DOHH2 (cell line): ENCODE measurements around the gene CARD14.

Experiments used
- H3F3A ChIP-seq: fragments of 200-600 bp; sonication (generic), shearing (Covaris generic); 2 replicates; pipeline ENCODE4 v1.6.0; 2016; ENCODE audit warnings: antibody characterized with exemption, mild to moderate bottlenecking; ENCODE audit not compliant: control insufficient read depth, insufficient read depth
- H3K27ac ChIP-seq: fragments of 200-600 bp; sonication (generic); 2 replicates; pipeline ENCODE4 v1.5.1; 2014; ENCODE audit warnings: low read depth, mild to moderate bottlenecking, low read length, moderate library complexity
- H3K27me3 ChIP-seq: fragments of 200-600 bp; sonication (generic); 2 replicates; pipeline ENCODE4 v1.6.1; 2014; ENCODE audit warnings: mild to moderate bottlenecking, low read length, mixed read lengths; ENCODE audit not compliant: control insufficient read depth
- H3K36me3 ChIP-seq: fragments of 200-600 bp; sonication (generic); 2 replicates; pipeline ENCODE4 v1.6.1; 2014; ENCODE audit warnings: mild to moderate bottlenecking, low read length, moderate library complexity, mixed read lengths; ENCODE audit not compliant: control insufficient read depth
- H3K4me1 ChIP-seq: fragments of 200-600 bp; sonication (generic); 2 replicates; pipeline ENCODE4 v1.6.1; 2014; ENCODE audit warnings: mild to moderate bottlenecking, low read length, mixed read lengths; ENCODE audit not compliant: control insufficient read depth
- H3K4me2 ChIP-seq: fragments of 200-600 bp; sonication (generic); 2 replicates; pipeline ENCODE4 v1.6.0; 2014; ENCODE audit warnings: mild to moderate bottlenecking, low read length, moderate library complexity
- H3K4me3 ChIP-seq: fragments of 200-600 bp; sonication (generic); 2 replicates; pipeline ENCODE4 v1.5.1; 2014; ENCODE audit warnings: mild to moderate bottlenecking, low read length, mixed read lengths
- H3K79me2 ChIP-seq: fragments of 200-600 bp; sonication (generic); 2 replicates; pipeline ENCODE4 v1.6.1; 2014; ENCODE audit warnings: mild to moderate bottlenecking, low read length, mixed read lengths; ENCODE audit not compliant: control insufficient read depth
- H3K9me2 ChIP-seq: fragments of 200-600 bp; sonication (generic); replicated peaks from 2 replicates; pipeline ENCODE4 v1.6.1; 2014; ENCODE audit warnings: mild to moderate bottlenecking, low read length, mixed read lengths; ENCODE audit not compliant: control insufficient read depth
- H3K9me3 ChIP-seq: fragments of 200-600 bp; sonication (generic); 2 replicates; pipeline ENCODE4 v1.6.1; 2014; ENCODE audit warnings: antibody characterized with exemption, low read length, mixed read lengths; ENCODE audit not compliant: control insufficient read depth, insufficient read depth
- H4K20me1 ChIP-seq: fragments of 200-600 bp; sonication (generic); 2 replicates; pipeline ENCODE4 v1.6.0; 2014; ENCODE audit warnings: low read depth, mild to moderate bottlenecking, antibody characterized with exemption, low read length, moderate library complexity; ENCODE audit not compliant: control insufficient read depth, insufficient read depth
- CTCF ChIP-seq: fragments of 200-600 bp; sonication (generic); IDR thresholded peaks from one replicate; pipeline ENCODE4 v1.5.1; 2014; ENCODE audit warnings: antibody characterized with exemption, mild to moderate bottlenecking, low read depth, low read length; ENCODE audit not compliant: poor library complexity, severe bottlenecking
- EZH2phosphoT487 ChIP-seq: fragments of 200-600 bp; sonication (generic); IDR thresholded peaks from 2 replicates; pipeline ENCODE4 v1.6.1; 2017; ENCODE audit warnings: borderline replicate concordance, mild to moderate bottlenecking, antibody characterized with exemption, low read length, moderate library complexity, mixed read lengths

The CARD14 gene

GRCh38 chr17:80217703-80218362 is 48.0 kb downstream of the CARD14 start:
- Histone ChIP-seq H3K79me2 (no peaks in the 10 kb centered on the region), H3K4me3 (no peak overlapping the region), H3K4me2 (no peak overlapping the region), H4K20me1 (0 out of 2 replicates have a peak, but pooled peaks cover 2% of the 10 kb centered on the region), H3K9me3 (no peaks in the 10 kb centered on the region), H3K36me3 (no peaks in the 10 kb centered on the region), H3K9me2 (no peaks in the 10 kb centered on the region), H3K27me3 (peaks cover 17% of the 10 kb centered on the region), H3K4me1 (peaks cover 19% of the 10 kb centered on the region), H3F3A (no peaks in the 10 kb centered on the region), H3K27ac (no peak overlapping the region)
- TF ChIP-seq EZH2phosphoT487 (no peak), CTCF (no peak)

GRCh38 chr17:80218391-80218790 is 48.6 kb downstream of the CARD14 start:
- H3K4me3 ChIP-seq: no peak overlapping the region
- no peaks in the 10 kb centered on the region for H3K79me2 ChIP-seq
- no peaks in the 10 kb centered on the region for H3K36me3 ChIP-seq
- H3K27ac ChIP-seq: no peak overlapping the region
- no peaks in the 10 kb centered on the region for H3F3A ChIP-seq
- peaks cover 19% of the 10 kb centered on the region for H3K4me1 ChIP-seq
- TF ChIP-seq CTCF (no peak), EZH2phosphoT487 (no peak)
- no peak overlapping the region for H3K4me2 ChIP-seq
- H3K27me3 ChIP-seq: peaks cover 17% of the 10 kb centered on the region
- no peaks in the 10 kb centered on the region for H3K9me2 ChIP-seq
- H3K9me3 ChIP-seq: no peaks in the 10 kb centered on the region
- H4K20me1 ChIP-seq: 0 out of 2 replicates have a peak, but pooled peaks cover 2% of the 10 kb centered on the region

GRCh38 chr17:80219013-80219762 is 49.4 kb downstream of the CARD14 start:
- H3K4me2 ChIP-seq: peak overlapping the region; percentile 45
- no peaks in the 10 kb centered on the region for H3K9me3 ChIP-seq
- H3K27me3 ChIP-seq: peaks cover 17% of the 10 kb centered on the region
- H3K27ac ChIP-seq: no peak overlapping the region
- H3K36me3 ChIP-seq: no peaks in the 10 kb centered on the region
- no peaks in the 10 kb centered on the region for H3F3A ChIP-seq
- H4K20me1 ChIP-seq: 0 out of 2 replicates have a peak, but pooled peaks cover 2% of the 10 kb centered on the region
- no peaks in the 10 kb centered on the region for H3K79me2 ChIP-seq
- H3K4me3 ChIP-seq: peak overlapping the region; percentile 19
- H3K4me1 ChIP-seq: peaks cover 19% of the 10 kb centered on the region
- no peak for TF ChIP-seq EZH2phosphoT487
- no peak for TF ChIP-seq CTCF
- H3K9me2 ChIP-seq: no peaks in the 10 kb centered on the region
